T-helper 2 cell treated with Interferon-gamma antibody and Interleukin-4, amounts not matched to agents 100 ng/mL and 5 ng/mL, for 36 hours (primary cell): ENCODE results near the gene BTN1A1. TPM values are rescaled to one million over a fixed set of nuclear protein-coding genes. Genes with fewer than 3 reads are reported as not detected.
"Not testable (repeated sequence)": the region's sequence is repeated elsewhere in the genome, so short reads cannot be mapped to it uniquely, and the experiment has no call there.

Experiments used
- intact Hi-C: fragments of 100-400 bp; cut with micrococcal nuclease; formaldehyde crosslinking; loops from one replicate; pipeline ENCODE4 v1.15.1; 2023
- total RNA-seq: library from RNA; stranded (reverse); gene quantifications from 2 replicates; pipeline ENCODE4 v1.2.3, GENCODE V29; 2022

BTN1A1 gene
- total RNA-seq, 1 donor from 2014 or later, result not detected

DNA sequence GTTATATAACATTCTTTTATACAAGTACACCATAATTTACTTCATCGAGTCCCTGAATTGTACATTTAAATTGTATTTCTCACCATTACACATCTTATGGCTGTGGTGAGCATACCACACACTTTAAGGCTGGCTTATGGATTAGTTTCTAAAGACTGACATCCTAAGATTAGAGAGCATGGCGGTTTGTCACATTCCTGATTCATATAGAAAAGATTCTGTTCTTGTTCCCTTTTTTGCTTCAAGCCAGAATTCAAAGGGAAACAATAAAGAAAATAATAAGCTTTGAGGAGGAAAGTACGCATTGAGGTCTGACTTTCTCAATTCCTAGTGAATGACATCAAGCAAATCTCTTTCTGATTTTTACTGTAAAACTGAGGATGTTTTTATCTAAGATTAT is 2.5 kb downstream of the BTN1A1 start:
- intact Hi-C loops, result no loop called here

GRCh38 chr6:26507658-26508057 is 7.6 kb downstream of the BTN1A1 start:
- intact Hi-C loops, result no loop called here

GRCh38 chr6:26511033-26511432 is 10.9 kb downstream of the BTN1A1 start:
- intact Hi-C loops, result not testable (repeated sequence)

- intact Hi-C loops, result no loop called here
Observed at GRCh38 chr6:26514984-26515383, 14.9 kb downstream of the BTN1A1 start.

- intact Hi-C loops, result no loop called here
Observed at GRCh38 chr6:26516481-26517427, 16.7 kb downstream of the BTN1A1 start.

DNA sequence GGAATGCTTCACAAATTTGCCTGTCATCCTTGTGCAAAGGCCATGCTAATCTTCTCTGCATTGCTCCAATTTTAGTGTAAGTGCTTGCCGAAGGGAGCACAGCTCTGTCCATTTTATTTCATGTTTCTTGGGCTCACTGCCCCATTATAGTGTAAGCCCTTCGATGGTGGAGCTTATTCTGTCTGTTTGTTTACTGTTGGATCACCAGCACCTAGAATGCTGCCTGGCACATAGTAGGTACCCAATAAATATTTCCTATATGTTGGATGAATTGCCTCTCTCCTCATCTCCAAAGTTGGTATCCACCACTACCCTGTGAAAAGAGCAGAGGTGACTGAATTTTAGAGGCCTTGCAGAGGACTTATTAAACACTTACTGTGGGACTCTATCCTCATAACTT is 19.3 kb downstream of the BTN1A1 start:
- intact Hi-C loops, result no loop called here

- intact Hi-C loops, result loop anchor here (5.0 kb wide), 1 partner anchor 63 kb away; the partner anchor contains the start of gene BTN2A1
Observed at GRCh38 chr6:26520237-26520849, 20.2 kb downstream of the BTN1A1 start.

DNA sequence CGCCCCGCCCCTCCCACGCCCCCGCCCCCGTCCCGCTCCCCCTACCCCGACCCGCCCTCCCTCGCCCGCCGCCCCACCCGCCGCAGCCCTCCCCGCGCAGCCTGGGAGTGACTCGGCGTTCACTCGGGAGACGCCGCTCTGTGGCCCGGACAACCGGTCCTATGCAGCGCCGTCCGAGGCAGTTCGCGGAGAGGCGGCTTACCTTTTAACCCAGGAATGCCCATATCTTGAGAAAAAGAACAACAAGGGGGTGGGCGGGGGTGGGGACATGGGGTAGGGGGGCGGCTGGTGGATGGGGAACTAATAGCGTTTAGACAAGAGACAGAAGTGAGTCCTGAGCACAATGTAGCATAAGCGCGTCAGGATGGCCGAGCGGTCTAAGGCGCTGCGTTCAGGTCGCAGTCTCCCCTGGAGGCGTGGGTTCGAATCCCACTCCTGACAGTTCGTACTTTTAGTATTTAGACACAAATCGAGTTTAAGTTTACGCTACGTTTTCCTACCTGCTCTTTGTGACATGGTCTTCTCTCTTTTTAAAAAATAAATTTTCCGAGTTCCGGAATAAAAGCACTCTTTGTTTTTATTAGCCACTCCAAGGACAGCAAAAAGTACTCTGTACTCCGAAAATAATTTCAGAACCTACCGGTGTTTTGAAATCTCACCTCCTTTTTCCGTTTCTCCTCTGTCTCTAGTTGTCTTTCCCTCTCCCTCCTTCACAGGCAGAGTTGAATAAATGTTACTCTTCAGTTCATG is 20.9 kb downstream of the BTN1A1 start:
- intact Hi-C loops, result loop anchor here (1.0 to 5.0 kb wide), 6 partner anchors 11 to 64 kb away; partner anchors contain the start of gene BTN2A1

GRCh38 chr6:26521600-26522391 is 21.7 kb downstream of the BTN1A1 start:
- intact Hi-C loops, result loop anchor here (1.0 to 5.0 kb wide), 6 partner anchors 11 to 64 kb away; partner anchors contain the start of gene BTN2A1

DNA sequence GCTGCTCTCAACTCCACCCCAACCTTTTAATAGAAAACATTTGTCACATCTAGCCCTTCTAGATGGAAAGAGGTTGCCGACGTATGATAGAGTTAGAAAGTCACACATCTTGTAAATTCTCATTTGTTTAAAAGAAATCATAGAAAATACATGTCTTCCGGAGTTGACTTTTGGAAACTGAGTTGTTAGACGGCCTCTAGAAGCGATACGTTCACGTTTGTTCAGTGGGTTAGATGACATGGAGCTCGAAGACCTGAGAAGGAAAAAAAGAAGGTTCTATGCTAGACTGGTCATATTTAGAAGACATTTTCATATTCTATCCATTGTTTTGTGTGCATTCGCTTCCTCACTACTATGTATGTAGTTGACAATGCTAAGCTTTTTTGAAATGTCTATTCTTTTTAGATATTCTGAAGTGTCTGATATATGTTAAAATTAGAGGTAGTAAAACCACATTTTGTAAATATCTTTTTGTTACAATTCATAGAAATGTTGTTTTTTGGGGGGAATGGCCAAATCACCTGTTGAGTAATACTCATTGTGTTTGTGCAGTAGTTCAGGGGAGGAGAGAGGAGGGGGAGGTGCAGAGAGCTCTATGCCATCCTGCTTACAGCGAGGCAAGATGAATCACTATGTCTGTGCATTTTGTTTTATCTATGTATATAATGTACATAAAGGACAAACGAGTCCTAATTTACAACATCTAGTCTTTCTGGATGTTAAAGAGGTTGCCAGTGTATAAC is 22.6 kb downstream of the BTN1A1 start:
- intact Hi-C loops, result loop anchor here (5.0 kb wide), 1 partner anchor 65 kb away; the partner anchor contains the start of gene BTN2A1

DNA sequence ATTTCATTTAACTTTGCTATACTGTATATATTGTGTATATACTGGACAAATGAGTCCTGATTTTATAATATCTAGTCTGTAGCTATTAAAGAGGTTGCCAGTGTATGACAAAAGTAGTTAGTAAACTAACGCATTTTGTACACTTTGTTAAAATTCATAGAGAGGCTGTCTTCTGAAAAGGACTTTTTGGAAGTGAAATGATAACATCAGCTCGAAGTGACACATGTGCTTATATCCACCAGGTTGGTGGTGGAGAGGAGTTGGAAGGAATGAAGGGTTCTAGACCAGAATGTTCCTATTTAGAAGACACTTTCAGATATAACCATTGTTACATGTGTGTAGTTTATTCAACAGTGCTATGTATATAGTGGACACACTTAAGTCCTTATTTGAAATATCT is 24.2 kb downstream of the BTN1A1 start:
- intact Hi-C loops, result loop anchor here (5.0 kb wide), 1 partner anchor 67 kb away; the partner anchor contains the start of gene BTN2A1

GRCh38 chr6:26524722-26525370 is 24.7 kb downstream of the BTN1A1 start:
- intact Hi-C loops, result loop anchor here (5.0 kb wide), 1 partner anchor 68 kb away; the partner anchor contains the start of gene BTN2A1

DNA sequence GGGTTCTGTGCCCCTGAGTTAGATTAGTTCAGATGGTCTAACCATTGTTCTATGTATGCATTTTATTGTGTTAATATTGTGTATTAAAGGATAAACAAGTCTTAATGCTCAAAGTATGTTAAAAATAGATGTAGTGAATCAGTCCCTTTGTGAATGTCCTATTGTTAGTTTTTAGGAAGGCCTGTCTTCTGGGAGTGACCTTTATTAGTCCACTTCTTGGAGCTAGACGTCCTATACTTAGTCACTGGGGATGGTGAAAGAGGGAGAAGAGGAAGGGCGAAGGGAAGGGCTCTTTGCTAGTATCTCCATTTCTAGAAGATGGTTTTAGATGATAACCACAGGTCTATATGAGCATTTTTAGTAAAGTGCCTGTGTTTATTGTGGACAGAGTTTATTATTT is 25.7 kb downstream of the BTN1A1 start:
- intact Hi-C loops, result no loop called here

DNA sequence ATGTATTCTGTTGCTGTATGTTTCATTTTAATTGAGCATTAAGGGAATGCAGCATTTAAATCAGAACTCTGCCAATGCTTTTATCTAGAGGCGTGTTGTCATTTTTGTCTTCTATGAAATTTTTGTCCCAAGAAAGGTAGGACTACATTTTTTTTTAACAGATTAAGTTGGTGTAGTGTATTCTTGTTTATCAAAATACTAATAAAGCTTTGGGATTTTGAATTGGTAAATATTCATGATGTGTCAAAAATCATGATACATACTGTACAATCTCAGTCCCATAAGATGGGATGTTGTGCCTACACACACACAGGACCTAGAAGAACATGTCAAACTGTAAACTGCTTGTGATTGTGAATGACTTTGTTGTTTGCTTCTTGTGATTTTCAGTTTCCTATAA is 26.8 kb downstream of the BTN1A1 start:
- intact Hi-C loops, result no loop called here

GRCh38 chr6:26530203-26530602 is 30.1 kb downstream of the BTN1A1 start:
- intact Hi-C loops, result loop anchor here (10.0 kb wide), 1 partner anchor 945 kb away; the partner anchor contains the start of gene ZNF184

DNA sequence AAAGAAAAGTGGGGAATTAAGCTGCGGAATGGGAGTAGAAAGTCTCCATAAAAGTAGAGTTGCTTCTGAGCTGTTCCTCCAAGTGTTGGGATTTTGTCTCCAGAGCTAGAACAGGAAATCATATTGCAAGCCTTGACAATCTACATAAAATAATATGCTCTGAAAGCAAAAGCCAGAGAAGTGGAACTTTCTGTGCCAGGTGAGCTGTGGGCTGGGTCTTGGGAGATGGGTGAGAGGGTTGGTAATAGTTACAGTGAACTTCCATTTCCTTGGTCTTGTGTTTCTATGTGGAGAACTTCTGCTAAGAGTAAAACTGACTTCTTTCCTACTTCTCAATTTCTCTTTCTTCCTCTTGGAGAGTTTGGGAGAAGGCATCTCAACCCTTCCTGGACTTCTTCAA is 31.8 kb downstream of the BTN1A1 start:
- intact Hi-C loops, result loop anchor here (1.0 to 10.0 kb wide), 3 partner anchors 11 to 943 kb away; partner anchors contain the start of gene ZNF184

- intact Hi-C loops, result loop anchor here (1.0 to 10.0 kb wide), 3 partner anchors 12 to 942 kb away; partner anchors contain the start of gene ZNF184
Observed at GRCh38 chr6:26532699-26533531, 32.8 kb downstream of the BTN1A1 start.

DNA sequence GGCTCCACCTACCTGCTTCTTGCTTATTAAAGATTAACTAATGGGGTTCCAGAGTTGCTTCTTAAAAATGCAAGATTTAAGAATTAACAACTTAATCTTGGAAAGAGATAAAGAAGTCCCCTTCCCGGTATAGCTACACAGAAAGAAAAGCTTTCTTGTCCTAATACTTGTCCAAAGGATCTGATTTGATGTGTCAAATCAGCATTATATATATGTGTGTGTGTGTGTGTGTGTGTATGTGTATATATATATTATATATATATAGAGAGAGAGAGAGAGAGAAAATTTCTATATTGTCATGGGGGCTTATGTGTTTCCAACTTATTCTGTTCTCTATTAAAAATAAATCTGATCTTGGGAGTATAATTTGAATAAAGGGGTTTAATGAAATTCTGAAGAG is 33.4 kb downstream of the BTN1A1 start:
- intact Hi-C loops, result loop anchor here (2.0 to 10.0 kb wide), 2 partner anchors 203 to 941 kb away; partner anchors contain the start of gene ZNF184
